CD4-positive, alpha-beta T cell treated with Interleukin-17A for 1 hour (primary cell): ENCODE measurements around the gene GNAS.

Experiments used
- DNase-seq: peaks from one replicate; pipeline ENCODE4 v3.0.0-alpha.2; 2020

The GNAS gene

DNA sequence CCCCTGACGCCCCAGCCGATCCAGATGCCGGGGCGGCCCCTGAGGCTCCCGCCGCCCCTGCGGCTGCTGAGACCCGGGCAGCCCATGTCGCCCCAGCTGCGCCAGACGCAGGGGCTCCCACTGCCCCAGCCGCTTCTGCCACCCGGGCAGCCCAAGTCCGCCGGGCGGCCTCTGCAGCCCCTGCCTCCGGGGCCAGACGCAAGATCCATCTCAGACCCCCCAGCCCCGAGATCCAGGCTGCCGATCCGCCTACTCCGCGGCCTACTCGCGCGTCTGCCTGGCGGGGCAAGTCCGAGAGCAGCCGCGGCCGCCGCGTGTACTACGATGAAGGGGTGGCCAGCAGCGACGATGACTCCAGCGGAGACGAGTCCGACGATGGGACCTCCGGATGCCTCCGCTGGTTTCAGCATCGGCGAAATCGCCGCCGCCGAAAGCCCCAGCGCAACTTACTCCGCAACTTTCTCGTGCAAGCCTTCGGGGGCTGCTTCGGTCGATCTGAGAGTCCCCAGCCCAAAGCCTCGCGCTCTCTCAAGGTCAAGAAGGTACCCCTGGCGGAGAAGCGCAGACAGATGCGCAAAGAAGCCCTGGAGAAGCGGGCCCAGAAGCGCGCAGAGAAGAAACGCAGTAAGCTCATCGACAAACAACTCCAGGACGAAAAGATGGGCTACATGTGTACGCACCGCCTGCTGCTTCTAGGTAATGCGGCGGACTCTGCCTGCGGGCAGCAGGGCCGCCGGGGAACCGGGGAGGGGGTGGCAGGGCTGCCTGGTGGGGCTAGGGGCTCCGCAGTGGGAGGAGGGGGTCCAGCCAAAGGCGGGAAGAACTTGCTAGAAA, 2.3 kb downstream of the GNAS start:
- DNase-seq = no peak

DNA sequence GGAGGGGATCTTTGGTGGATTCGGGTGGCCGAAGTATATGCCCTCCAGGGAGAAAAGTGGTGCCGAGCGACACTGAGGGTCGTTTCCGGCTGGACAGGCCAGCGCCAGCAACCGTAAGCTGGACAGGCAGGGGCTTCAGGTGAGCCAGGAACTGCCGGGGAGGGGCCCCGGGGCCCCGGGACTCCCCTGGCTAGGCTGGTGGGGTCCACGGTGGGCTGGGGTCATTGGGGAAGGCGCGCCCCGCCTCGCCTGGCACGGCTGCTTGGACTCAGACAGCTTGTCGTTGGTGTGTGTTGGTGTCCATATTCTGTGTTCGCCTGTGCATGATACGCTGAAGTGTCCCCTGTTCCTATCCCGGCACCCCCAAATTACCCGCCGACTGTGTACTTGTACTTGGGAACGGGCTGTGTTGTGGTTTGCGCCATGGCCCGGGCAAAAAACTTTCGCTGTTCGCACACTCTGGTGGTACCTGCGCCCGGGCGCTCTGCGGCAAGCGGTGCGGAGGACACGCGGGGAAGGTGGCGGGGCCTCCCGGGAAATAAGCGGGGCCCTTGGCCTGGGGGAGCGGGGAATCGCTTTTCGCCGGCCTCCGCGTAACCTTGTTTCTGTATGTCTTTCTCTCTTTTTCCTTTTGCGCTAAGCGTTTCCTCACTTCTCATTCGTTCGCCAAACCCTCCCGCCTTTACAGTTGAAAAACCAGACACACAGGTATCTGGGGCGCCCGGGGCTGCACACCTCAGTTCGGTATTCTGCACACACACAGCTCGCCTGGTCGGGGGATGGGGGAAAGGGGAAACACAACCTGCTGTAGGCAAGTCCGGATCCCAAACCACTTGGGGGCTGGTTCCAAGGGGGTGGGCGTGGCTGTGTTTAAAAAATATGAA, 3.2 kb downstream of the GNAS start:
- no peak for DNase-seq

DNA sequence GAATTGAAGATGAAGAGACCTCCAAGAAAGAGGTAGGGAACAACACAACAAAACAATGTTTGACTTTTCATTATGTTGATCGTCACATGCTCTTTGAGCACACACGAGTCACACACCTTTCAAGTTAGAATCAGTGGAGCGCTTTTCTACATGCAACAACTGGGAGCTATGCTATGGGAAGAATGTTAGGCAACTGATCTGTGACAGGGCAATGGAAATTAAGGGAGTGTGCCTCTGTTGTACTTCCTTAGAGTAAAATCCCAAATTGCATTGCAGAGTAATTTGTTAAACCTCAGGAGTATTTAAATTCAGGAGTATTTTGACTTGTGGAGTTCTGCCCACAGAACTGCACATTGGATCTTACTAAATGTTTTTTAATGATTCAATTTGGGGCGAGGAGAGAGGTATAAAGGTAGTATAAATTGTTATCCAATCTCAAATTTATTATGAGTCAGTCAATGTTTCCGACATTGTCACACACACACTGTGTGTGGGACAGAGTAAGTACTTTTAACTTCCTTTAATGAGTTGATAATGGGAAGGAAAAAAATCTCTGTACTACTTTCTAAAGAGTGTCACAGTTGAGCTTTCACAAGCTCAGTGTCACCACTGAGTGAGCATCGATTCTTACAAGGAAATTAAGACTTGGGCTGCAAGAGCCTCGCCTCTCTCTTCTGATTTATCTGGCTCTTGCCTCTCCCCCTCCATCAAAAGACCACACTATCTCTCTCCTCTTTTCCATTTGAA, 10.7 kb downstream of the GNAS start:
- DNase-seq = no peak

DNA sequence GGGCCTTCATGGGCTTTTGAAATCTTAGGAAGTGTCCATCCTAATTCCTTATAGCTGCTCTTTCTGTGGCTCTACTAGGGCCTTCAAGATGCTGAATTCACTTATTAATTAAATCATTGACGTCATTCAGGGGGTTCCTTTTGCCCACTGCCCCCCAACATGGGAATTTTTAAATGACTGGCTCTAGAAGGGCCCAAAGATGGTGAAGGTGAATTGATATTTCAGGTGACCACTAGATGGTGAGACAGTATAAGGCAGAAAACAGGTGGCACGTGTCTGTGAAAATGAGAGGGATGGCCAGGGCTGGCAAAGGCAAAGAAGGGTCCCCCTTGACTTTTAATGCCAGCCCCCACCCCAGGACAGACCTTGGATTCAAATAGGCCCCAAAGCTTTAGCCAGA, 11.8 kb downstream of the GNAS start:
- DNase-seq = peak; percentile 36

DNA sequence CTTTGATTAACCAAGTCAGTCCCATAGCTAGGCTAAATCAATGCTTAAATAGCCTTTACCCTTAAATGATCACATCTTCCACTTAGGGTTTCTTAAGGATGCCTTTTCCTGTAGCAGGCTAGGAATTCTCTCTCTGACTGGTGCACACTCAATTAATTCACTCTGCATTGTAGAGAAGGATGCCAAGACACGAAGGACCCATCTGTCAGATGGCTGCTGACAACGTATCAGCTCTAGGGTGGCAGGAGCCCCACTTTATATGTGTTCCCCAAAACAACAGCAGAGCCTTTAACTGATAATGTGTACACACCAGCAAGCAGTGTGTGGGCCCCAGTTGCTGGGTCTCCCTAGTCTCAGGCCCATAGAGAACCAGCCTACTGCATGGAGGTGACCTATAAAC, 13.3 kb downstream of the GNAS start:
- no peak for DNase-seq

DNA sequence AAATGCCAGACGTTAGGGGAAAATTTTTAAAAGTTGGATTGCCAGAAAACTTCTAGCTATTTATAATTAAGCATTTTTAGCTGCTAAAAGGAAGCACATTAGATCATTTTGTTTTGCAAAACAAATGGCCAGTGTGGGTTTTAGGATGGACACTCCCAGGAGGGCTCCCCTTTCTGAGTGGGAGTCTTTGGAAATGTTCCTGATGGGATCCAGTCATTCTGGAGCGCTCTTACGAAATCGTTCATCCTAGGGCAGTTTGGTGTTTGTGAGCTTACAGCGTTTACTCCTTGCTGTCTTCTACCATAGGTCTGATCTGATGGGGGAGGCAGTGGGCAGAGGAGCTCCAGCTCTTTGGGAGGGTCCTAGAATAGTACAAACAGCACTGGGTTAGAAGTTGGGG, 14.7 kb downstream of the GNAS start:
- DNase-seq = no peak

DNA sequence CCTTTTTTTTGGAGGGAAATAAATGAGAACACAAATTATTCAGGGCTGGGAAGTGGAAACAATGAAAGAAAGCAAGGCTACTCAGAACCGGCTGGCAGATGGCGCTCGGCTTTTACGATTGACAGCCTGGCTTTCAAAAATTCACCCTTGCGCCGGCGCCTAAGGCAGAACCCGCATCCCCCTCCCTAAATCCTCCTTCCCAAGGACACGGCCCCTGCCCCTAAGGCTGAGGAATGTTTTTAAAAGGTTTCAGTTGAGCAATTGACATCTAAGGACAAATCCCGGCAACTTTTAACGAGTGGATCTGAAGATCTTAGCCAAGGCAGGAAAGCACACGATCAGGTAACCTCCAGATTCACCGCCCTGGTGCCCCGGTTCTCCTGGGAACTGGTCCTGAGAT, 16.3 kb downstream of the GNAS start:
- DNase-seq = no peak

DNA sequence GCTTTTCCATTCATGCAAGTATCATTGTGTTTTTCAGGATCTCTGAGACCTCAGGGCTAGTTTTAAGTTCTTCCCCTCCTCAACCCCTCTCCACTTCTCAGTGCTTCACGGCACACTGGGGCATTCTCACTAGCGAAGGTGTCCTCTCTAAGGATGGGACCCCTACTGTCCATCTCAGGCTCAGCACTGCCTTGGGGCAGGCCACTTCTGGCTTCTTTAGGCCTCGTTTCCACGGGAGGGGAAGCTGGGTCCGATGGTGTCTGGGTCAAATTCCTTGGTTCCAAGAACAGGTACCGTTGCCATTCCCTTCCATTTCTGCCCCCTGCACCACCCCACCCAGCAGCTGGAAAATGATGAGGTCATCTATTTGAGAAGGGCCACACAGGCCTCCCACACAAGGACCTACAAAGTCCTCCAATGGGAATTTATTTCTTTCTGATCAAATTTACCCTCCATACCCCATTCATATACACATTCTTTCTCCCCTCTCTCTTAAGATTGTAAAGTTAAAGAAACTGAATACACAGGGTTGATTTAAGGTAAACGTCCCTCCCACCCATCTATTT, 17.2 kb downstream of the GNAS start:
- no peak for DNase-seq

DNA sequence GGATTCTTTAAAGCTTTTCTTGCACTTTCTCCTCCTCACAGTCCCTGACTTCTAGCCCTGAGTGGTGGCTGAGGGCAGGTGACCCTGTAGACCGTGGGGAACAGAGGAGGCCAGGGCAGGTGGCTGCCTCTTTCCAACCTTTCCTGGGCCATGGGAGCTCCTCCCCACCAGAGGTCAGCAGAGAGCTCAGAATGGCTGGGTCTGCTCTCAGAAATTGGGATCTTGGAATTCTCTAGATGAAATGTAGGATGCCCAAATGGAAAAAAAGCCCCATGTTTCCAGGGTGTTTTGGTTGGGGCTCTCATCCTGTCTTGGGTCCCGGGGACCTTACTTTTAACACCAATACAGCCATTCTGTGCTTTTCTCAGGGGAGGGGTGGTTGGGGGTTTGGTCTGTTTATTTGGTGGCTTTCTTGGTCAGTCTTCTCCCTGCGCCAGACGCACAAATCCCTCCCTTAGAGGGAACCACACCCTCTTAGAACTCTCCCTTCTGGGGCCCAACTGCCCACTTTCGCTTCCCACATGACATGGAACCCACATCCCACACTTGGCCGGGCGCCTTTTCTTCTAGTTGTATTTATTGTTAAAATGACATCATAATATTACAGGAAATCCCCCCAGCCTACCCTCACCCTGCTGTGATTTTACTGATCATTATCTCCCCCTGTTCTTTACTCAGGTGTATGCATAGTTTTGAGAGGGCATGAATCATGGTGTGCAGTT, 17.9 kb downstream of the GNAS start:
- peak; percentile 61 for DNase-seq

DNA sequence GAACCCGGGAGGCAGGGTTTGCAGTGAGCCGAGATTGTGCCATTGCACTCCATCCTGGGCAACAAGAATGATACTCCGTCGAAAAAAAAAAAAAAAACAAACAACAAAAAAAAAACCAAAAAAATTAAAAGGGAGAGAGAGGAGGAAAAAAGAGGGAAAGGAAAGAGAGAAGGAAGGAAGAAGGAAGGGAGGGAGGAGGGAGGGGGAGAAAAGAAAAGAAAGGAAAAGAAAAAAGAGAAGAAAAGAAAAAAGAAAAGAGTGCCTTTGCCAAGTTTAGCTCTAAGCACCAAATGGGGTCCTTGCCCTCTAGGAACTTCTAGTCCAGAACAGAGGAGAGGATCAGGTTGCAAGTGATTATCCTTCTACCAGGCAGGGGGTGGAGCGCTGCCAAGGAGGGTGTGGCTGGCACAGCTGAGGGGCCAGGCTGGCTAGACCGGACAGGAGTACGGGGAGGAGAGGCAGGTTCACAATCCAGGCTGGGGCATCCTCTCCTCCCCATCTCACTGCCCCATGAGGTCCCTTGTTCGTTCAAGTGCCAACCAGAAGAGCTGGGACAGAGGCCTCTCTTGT, 19.1 kb downstream of the GNAS start:
- DNase-seq = no peak

DNA sequence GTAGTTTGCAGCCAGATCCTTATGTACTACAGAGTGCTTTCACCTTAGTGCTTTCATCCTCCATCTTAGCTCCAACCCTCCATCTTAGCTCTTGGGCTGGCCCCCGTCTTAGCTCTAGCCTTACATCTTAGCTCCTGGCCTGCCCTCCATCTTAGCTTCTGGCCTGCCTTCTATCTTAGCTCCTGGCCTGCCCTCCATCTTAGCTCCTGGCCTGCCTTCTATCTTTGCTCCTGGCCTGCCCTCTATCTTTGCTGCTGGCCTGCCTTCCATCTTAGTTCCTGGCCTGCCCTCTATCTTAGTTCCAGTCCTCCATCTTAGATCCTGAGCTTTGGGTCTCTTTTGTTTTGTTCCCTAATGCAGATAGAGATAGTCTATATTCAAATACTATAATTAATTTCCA, 22.0 kb downstream of the GNAS start:
- DNase-seq = no peak

DNA sequence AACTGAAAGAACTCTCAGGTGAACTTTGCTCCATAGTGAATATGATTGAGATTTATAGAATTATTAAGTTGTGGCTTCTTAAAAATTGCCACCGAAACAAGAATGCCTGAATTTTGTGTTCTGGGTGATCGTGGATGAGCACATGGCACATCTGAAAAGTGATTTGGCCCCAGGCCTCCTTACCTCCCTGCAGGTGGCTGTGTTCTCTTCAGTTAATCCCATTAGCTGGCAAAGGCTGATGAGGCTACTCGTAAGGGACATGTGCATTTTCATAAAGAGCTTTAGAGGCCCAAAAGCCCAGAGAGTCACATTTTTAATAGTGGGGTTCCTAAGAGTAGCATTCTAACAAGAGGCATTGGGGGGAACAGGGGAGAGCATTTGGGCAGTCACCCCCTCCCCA, 22.6 kb downstream of the GNAS start:
- no peak for DNase-seq

DNA sequence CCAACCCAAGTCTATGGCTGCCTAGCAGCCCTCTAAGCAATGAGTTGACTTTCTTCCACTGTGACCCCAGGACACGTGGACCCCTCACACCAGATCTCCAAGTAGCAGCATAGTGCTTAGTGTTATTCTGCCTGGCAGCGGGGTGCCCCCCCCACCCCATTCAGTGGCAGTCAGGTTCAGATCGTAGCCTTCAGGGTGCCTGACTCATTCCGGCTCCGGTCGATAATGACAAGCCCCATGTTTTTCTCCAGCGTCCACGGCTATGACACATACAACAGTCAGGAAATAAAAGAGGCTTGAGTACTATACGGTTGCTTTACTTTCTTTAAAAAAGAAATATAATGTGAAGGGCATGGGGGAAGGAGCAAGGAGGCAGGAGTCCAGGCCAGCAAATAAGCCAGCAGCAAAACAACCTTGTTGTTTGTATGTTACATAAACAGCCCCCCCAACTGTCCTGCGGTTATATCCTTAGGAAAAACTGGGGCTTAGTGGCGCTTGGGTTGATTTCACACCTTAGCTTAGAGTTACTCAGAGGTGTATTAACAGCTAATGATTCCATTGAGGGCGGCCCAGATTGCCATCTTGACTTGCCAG, 23.1 kb downstream of the GNAS start:
- no peak for DNase-seq

DNA sequence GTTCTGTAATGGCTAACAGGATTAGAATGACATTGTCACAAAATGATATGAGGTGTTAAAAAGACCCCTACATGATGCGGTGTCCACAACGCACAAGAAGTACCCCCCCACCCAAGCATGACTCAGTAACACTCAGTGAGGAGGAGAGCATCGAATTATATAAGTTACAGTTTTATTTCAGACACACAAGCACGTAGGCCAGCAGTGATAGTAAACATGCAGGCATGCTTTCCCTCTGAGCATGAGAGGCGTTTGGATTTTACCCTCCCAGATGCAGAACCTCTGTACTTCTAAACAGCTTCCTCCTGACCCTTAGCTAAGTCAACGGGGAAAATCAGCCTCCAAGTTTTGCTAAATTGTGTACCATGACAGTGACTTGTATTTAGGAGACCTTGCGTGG, 23.9 kb downstream of the GNAS start:
- no peak for DNase-seq

DNA sequence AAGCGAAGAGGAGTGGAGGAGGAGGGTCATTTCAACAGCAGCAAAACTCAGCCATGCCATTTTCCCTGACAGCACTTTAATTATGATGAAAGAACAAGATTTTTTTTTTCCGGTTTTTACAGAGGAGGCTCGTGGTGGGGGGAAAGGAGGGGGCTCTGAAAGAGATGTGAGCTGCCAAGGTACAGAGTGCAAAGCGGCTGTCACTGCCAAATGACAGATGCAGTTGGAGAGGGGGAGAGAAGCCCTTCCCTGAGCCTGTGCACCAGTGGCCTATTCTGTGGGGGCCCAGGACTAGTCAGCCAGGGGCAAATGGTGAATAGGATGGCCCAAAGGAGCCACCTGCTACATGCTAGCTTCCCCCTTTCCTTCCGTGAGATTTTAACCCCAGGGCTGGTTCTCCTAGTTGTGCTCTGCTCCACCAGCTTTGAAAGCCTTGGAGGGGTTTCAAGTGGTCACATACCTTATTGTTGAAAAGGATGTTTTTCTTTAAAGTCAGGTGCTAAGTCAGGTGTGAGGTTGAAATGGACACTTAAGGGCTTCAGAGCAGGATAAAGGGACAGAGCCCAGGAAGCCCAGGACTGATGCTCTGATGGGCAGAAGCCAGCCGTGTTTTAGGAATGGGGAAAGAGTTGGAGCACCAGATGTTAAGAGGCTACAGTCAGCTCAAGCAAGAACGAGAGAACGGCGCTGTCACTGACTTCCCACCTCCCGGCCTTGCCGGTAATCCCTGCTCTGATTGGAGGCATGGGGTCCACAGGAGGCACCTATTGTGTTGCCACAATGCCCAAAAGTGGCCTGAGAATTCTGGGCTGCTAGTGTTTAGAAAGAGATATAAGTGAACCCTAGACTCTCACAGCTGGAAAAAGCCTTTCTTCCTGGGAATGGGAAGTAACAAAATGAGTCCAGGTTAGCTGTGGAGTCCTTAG, 24.8 kb downstream of the GNAS start:
- no peak for DNase-seq

DNA sequence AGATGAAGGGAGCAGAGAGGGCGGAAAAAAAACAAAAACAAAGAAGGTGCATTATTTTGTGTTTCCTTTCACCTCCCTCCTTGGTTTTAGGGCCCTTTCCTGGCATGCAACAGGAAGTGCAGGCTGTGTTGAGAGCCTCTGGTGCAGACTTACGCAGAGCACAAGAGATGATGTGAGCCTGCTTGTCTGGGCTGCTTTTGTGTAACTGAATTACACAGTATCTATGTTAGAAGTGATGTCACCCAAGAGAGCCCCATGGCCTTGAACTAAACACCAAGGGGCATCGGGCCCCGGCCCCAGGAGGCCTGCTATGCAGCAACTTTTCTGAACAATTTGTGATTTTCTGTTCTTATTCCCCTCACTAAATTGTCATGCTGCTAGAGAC, 25.5 kb downstream of the GNAS start:
- no peak for DNase-seq

DNA sequence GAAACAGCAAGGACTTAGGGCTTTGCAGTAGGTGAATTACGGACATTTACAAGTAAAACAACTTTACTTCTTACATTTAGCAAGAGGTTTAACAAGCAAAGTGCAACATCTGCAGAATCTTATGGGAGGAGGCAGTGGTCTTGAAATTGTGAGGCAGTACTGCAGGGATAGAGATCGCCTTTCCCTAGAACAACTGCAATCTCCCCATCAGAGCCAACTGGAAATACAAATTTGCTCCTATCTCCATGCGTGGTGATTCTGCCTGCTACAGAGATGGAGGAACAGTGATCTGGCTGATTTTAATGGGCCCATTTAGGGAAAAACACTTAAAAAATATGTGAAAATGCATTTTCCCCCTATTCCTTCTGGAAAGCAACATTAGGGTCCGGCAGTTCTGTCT, 25.9 kb downstream of the GNAS start:
- DNase-seq = no peak

DNA sequence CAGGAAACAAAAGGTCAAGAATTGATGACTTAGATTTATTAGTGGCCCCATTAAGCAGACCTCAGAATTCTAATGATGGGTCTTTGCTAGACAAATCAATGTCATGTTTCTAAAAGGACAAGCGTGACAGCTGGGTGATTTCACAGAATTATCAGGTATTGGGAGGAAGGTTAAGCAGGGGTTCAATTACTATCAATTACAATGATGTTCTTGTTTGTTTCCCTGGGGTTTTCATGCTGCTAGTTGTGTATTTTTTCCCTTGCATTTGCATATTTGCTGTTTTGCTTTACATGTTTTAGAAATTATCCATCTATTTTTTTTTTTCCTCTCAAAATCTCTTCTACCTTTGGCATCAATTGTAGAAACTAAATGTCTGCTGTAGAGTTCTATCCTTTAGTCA, 27.9 kb downstream of the GNAS start:
- DNase-seq = no peak

DNA sequence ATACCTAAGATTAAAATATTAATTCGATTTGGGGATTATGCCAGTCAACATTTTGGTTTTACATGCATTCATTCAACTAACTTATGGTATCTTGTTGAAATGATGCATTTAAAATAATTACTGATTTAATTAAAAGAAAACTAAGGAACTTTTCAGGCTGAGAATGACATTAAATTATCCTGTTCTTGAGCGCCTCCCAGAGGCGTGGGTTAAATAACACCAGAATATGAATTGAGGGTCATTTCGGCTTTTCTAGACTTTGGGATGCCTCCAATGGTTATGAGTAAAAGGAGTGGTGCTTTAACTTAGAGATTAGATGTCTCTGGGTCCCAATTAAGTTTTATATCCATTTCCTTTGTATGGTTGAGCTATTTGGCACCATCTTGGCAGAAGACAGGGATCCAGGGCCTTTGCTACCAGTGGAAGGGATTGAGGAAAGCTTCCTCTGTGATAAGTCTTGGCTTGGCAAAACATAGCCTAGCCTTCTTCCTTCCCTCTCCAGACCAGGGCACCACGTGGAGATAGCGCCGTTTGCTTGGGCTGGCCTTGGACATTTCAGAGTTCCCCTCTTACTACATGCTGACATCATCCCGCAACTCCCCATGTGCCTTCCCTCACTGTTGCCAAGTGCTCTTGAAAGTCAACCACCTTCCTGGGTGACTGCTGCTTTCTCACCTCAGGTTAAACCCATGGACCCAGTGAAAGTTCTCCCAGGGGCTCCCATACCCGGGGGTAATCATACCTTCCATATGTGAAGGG, 28.7 kb downstream of the GNAS start:
- DNase-seq = no peak

DNA sequence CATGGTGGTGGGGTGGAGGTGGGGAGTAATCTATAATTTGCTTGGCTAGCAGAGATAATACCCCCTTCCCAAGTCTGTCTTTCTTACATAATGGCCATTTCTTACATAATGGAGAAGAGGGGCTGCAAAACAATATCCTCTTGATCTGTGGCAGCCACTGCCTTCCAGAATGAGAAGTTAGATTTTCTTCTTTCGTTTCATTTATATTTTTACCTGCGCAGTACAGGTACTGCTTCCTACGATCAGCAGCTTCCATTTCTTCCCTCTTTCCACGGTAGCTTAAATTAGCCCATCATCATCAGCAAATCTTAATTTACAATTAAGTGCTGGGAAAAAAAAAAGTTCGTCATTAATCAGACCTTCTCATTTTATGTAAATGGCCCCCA, 30.2 kb downstream of the GNAS start:
- no peak for DNase-seq
